A673 (cell line): ENCODE measurements around the gene UBE2E1.

Source experiments
- CTCF ChIP-seq: fragments of 300-800, 200-600 bp; sonication (generic); conservative IDR thresholded peaks from 2 replicates; pipeline ENCODE4 v1.5.1; 2017; ENCODE audit warnings: low read depth, mild to moderate bottlenecking, antibody characterized with exemption, low read length, moderate library complexity, mixed read lengths
- EZH2 ChIP-seq: fragments of 200-600 bp; sonication (generic); IDR thresholded peaks from 2 replicates; pipeline ENCODE4 v1.6.1; 2017; ENCODE audit warnings: borderline replicate concordance, low read depth, mild to moderate bottlenecking, mixed read lengths, antibody characterized with exemption, low read length; ENCODE audit not compliant: poor library complexity, severe bottlenecking

GRCh38 chr3:23835802-23836201 is 30.0 kb downstream of the UBE2E1 start:
- no peak for TF ChIP-seq CTCF
- TF ChIP-seq EZH2, result no peak
